GM18517 (cell line): ENCODE data around the gene VAV2.

Experiments
- ATAC-seq: cut with Tn5 transposase; IDR thresholded peaks from one replicate; pipeline ENCODE4 v1.9.1; 2021; ENCODE audit warnings: mild to moderate bottlenecking, moderate library complexity; ENCODE audit not compliant: unreplicated experiment

VAV2 gene

GRCh38 chr9:133862585-133863256 is 129.4 kb downstream of the VAV2 start:
- no peak for ATAC-seq

GRCh38 chr9:133861692-133862091 is 130.4 kb downstream of the VAV2 start:
- no peak for ATAC-seq

GRCh38 chr9:133861086-133861485 is 131.0 kb downstream of the VAV2 start:
- ATAC-seq: no peak

DNA sequence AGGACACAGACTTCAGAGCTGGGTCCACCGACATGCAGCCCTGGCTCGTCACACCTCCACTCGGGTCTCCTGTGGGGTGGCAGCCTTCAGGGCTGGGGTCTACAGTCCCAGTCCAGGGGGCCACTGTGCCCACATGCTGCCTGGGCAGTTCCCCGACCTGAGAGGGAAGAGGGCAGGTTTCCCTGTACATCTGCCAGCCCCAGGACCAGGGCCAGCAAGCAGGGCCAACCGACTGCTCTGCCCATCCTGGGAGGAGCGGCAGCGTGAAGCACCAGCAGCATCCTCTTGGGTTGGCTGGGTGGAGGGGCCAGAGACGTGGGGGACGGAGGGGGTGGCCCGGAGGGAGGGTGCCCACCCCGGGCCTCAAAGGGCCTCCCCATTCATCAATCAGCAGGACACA is 133.4 kb downstream of the VAV2 start:
- ATAC-seq: no peak

DNA sequence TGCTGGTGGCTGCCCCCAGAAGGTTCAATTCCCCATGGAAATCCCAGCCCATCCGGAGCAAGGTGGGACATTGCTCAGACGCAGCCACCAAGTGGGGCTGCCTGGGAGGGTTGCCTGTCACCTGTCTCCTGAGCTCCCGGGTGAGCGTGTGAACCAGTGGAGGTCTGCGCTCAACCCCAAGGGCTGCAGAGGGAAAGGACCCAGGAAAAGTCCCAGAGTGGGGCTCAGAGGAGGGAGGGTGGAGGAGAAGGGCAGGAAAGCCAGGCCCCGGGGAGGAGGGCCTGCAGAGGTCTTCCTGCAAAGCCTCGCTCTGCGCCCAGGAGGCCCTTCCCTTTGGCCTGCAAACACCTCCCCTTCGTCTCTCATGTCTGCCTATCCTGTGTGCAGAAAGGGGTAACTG is 134.5 kb downstream of the VAV2 start:
- ATAC-seq: no peak

GRCh38 chr9:133856798-133857197 is 135.3 kb downstream of the VAV2 start:
- ATAC-seq: no peak

DNA sequence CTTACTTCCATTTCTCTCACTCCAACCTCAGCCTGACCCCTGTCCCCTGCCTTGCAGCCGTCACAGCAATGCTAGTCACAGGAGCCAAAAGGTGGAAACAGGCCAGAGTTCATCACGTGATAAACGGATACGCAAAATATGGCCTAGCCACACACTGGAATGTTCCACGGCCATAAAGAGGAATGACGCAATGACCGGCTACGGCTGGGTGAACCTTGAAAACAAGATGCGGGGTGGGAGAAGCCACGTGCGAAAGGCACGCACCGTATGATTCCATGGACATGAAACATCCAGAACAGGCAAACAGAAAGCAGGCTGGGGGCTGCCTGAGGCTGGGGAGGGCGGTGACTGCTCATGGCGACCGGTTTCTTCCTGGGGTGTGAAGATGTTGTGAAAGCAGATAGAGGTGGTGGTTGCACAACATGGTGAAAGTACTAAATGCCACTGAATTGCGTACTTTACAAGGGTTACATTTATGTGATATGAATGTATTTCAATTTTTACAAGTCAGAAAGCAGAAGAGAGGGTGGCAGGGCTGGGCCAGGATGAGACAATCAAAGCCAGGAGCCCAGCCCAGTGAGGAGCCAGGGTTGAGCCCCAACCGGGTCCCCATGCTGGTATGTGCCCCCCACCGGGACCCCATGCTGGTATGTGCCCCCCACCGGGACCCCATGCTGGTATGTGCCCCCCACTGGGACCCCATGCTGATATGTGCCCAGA is 136.2 kb downstream of the VAV2 start:
- ATAC-seq: no peak

- no peak for ATAC-seq
Observed at GRCh38 chr9:133855371-133855770, 136.8 kb downstream of the VAV2 start.

- no peak for ATAC-seq
Observed at GRCh38 chr9:133854765-133855164, 137.4 kb downstream of the VAV2 start.

DNA sequence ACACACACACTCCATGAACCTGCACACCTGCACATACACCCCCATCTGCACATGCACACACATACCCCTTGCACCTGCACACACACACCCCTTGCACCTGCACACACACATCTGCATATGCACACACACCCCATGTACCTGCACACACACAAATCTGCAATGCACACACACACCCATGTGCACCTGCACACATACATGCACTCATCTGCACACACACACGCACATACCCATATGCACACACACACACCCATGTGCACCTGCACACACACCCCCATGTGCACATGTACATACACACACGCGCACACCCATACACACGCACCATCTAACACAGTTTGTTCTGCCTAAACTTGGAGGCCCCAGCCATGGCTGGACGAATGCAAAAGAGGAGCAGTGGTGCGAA is 138.1 kb downstream of the VAV2 start:
- ATAC-seq: no peak

DNA sequence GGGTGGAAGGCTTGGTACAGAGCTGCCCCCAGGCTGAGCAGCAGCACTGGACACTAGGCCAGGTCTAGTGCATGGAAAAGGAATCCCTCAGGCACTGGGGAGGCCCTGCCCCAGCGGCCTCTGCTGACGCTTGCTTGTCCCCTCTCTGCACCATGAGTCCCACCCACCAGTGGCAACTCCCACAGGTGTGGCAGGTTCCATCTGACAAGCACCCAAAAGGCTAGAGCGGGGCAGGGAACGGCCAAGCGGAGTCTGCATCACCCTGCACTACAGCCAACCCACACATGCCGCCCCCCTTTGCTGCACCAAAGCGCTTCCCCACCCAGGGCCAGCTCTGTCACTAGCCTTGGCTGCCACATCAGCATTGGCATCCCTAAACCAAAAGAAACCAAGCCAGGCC is 138.8 kb downstream of the VAV2 start:
- no peak for ATAC-seq

DNA sequence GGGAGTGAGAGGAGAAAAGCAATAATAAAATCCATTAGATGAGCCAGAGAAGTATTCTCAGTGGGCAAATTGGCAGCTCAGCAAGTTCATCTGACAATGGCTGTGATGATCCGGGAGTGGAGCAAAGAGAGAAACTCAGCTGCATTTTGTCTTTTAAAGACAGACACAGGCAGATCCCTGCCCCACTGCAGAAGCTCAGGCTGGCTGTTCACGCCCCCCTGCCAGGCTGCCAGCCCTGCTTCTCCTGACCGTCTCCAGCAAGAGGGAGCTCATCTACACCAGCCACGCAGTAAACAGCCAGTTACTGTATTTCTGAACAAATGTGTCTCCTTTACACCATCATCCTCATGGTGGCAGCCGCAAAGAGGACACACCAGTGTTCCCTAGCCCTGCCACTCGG is 139.7 kb downstream of the VAV2 start:
- ATAC-seq: no peak

GRCh38 chr9:133851693-133852092 is 140.4 kb downstream of the VAV2 start:
- ATAC-seq: no peak

DNA sequence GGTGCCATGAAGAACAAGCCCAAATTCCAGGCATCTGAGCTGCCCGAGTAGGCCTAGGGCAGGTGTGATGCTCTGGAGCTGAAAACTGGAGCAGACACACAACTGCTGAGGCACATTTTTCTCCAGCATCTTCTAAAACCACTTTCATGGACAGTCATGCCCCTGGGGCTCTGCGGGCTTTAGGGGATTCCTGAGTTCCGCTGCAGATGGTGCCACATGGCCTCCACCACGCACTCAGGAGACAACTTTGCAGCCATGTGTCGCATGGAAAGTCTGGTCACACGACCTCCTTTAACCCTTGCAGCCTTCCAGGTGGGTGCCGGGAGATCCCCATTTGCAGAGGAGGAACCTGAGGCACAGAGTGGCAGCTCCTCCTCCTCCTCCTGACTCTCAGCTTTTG is 141.2 kb downstream of the VAV2 start:
- no peak for ATAC-seq

DNA sequence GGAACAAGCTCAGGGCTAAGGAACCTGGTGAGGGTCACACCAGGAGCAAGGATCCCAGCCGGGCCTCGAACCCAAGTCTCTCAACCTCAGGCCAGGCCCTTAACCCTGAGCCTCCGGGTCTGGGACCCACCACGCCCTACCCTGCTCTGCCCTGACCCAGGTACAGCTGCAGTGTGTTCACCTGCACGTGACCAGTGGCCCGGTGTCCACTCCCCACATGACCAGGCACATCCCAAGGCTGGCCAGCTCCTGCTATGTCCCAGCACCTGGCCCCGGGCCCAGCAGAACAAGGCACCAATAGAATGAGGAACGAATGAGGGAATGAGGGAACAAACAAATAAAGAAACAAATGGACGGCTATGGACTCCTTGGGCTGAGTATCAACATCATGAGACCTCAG is 142.0 kb downstream of the VAV2 start:
- no peak for ATAC-seq

- ATAC-seq: no peak
Observed at GRCh38 chr9:133849110-133849670, 142.9 kb downstream of the VAV2 start.

GRCh38 chr9:133848471-133849109 is 143.5 kb downstream of the VAV2 start:
- ATAC-seq: no peak

DNA sequence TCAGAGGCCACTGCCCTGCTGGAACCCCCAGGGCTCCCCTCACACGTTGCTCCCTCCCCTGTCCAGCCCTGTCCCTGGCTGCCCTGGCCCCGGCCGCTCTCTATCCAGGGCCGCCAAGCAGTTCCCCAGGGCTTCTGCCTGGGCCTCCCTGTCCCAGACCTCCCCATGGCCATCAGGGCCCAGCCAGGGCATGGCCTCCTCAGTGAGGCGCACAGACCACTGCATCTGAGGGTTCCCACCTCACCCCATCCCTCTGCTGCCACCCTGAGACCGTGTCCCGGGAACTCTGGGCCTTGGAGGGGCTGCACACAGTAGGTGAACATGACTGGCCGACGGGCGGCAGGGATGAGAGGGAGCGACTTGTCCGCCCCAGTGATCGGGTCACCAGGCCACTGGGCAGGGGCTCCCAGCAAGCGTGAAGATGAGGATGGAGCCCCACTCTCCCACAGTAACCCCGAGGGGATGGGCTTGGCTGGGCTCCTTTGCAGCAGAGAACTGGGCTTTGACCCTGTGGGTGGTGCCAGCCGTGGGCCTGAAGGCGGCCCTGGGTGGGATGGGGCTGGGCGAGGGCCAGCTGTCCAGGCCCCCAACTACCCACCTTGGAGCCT is 145.5 kb downstream of the VAV2 start:
- ATAC-seq: no peak

DNA sequence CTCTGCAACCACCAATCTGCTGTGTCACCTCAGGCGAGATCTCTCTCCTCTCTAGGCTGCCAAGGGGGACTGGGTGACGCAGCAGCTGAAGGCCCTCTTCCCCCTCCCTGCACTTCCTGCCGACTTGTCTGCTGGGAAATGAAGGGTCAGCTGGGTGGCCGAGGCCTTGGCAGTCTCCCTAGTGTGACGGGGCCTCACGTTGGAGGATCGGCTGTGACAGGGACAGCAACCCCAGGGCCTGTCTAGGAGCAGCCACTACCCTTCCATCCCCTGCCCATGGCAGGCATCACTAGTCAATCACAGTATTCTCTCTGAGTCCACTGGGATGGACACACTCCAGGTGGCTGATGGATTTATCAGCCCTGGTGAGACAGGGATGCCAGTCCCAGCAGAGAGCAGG is 146.7 kb downstream of the VAV2 start:
- no peak for ATAC-seq

- no peak for ATAC-seq
Observed at GRCh38 chr9:133844881-133845410, 147.2 kb downstream of the VAV2 start.

GRCh38 chr9:133844398-133844784 is 147.7 kb downstream of the VAV2 start:
- no peak for ATAC-seq
